Measurements from ENCODE around the gene FANK1. TPM values are rescaled to one million over a fixed set of nuclear protein-coding genes. Genes with fewer than 3 reads are reported as not detected.

Gene FANK1
- polyA plus RNA-seq, 1 of the 3 experiments (the other 2 are of a cell fraction): 12.3 TPM

DNA sequence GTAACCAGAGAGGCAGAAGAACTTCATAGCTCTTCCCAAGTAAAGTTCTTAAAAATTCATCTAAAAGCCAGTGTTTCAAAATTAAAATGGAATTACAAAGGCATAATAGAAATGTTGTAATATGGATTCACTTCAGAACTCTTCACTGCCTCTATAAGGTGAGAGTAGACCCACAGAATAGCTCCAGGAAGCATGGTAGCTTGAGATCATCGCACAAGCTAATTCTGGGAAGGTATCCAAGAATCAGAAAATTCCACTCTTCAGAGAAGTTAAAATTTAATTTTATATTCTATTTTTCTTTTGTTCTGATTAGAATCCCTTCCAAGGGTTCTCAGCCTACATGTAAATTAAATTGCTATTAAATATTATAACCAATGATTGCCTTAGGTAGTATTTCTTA lies 13.8 kb upstream of the FANK1 start:
- Histone ChIP-seq H3K79me2 (ENCODE audit: insufficient read depth) (peaks cover 11% of the 10 kb centered on the region), H3K27ac (ENCODE audit: low read depth in 2 of 2, low read length in 1 of 2) (no peak overlapping the region; a peak in 1 of 4 replicates), H3F3A (replicated peaks; ENCODE audit: insufficient read depth) (peaks cover 26% of the 10 kb centered on the region), H4K20me1 (ENCODE audit: insufficient read depth) (no peaks in the 10 kb centered on the region), H3K9ac (no peak overlapping the region), H3K4me3 (ENCODE audit: low read depth in 2 of 2, low read length in 1 of 2) (no peak overlapping the region), H3K4me2 (no peak overlapping the region), H3K36me3 (replicated peaks in 1 of 2; ENCODE audit: control insufficient read depth in 1 of 2, insufficient read depth in 2 of 2, low read length in 1 of 2) (peaks cover 12 to 25% of the 10 kb centered on the region in 2 experiments), H3K9me3 (no peaks in the 10 kb centered on the region), H3K4me1 (ENCODE audit: control insufficient read depth in 1 of 2, insufficient read depth in 2 of 2, low read depth in 1 of 2, low read length in 1 of 2) (0 out of 4 replicates have a peak, but pooled peaks cover 0 to 5% of the 10 kb centered on the region in 2 experiments), H3K9me2 (no peaks in the 10 kb centered on the region), H2AFZ (ENCODE audit: low read depth) (no peak overlapping the region), H3K27me3 (ENCODE audit: insufficient read depth) (no peaks in the 10 kb centered on the region)
- no peak for TF ChIP-seq CHD2 (IDR thresholded peaks at IDR 0.05; ENCODE audit: low read length, partially characterized antibody)
- TF ChIP-seq, protein P1, sequence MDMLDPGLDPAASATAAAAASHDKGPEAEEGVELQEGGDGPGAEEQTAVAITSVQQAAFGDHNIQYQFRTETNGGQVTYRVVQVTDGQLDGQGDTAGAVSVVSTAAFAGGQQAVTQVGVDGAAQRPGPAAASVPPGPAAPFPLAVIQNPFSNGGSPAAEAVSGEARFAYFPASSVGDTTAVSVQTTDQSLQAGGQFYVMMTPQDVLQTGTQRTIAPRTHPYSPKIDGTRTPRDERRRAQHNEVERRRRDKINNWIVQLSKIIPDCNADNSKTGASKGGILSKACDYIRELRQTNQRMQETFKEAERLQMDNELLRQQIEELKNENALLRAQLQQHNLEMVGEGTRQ (IDR thresholded peaks at IDR 0.05; ENCODE audit: borderline replicate concordance, low read depth, low read length): no peak
- TF ChIP-seq NFIC (IDR thresholded peaks at IDR 0.05; ENCODE audit: borderline replicate concordance): no peak
- TF ChIP-seq, protein P2, sequence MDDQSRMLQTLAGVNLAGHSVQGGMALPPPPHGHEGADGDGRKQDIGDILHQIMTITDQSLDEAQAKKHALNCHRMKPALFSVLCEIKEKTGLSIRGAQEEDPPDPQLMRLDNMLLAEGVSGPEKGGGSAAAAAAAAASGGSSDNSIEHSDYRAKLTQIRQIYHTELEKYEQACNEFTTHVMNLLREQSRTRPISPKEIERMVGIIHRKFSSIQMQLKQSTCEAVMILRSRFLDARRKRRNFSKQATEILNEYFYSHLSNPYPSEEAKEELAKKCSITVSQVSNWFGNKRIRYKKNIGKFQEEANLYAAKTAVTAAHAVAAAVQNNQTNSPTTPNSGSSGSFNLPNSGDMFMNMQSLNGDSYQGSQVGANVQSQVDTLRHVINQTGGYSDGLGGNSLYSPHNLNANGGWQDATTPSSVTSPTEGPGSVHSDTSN (IDR thresholded peaks at IDR 0.05): no peak
- TF ChIP-seq TEAD4 (IDR thresholded peaks at IDR 0.05; ENCODE audit: borderline replicate concordance, insufficient read depth): no peak
- TF ChIP-seq POLR2AphosphoS5 (IDR thresholded peaks at IDR 0.05; ENCODE audit: low read depth, low read length): no peak
- TF ChIP-seq EP300 (IDR thresholded peaks at IDR 0.05; ENCODE audit: borderline replicate concordance in 1 of 2, low read depth in 1 of 2, low read length in 1 of 2): no peak
- TF ChIP-seq, protein P3, sequence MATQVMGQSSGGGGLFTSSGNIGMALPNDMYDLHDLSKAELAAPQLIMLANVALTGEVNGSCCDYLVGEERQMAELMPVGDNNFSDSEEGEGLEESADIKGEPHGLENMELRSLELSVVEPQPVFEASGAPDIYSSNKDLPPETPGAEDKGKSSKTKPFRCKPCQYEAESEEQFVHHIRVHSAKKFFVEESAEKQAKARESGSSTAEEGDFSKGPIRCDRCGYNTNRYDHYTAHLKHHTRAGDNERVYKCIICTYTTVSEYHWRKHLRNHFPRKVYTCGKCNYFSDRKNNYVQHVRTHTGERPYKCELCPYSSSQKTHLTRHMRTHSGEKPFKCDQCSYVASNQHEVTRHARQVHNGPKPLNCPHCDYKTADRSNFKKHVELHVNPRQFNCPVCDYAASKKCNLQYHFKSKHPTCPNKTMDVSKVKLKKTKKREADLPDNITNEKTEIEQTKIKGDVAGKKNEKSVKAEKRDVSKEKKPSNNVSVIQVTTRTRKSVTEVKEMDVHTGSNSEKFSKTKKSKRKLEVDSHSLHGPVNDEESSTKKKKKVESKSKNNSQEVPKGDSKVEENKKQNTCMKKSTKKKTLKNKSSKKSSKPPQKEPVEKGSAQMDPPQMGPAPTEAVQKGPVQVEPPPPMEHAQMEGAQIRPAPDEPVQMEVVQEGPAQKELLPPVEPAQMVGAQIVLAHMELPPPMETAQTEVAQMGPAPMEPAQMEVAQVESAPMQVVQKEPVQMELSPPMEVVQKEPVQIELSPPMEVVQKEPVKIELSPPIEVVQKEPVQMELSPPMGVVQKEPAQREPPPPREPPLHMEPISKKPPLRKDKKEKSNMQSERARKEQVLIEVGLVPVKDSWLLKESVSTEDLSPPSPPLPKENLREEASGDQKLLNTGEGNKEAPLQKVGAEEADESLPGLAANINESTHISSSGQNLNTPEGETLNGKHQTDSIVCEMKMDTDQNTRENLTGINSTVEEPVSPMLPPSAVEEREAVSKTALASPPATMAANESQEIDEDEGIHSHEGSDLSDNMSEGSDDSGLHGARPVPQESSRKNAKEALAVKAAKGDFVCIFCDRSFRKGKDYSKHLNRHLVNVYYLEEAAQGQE (IDR thresholded peaks at IDR 0.05; ENCODE audit: low read depth, low read length): no peak
- no peak for TF ChIP-seq JUND (IDR thresholded peaks at IDR 0.05)
- TF ChIP-seq RCOR1 (IDR thresholded peaks at IDR 0.05; ENCODE audit: low read length): no peak
- no peak for DNase-seq
- CTCF ChIA-PET: interaction anchor here (1.0 to 3.5 kb wide), 3 partner anchors 13 to 504 kb away, joined by 4 to 19 read pairs (median 8); no protein-coding TSS in a partner anchor
- WGBS (ENCODE audit: low lambda C conversion rate): 74% methylated on average over 1 of the region's 1 CpG
- POLR2A ChIA-PET: no interaction called here

DNA sequence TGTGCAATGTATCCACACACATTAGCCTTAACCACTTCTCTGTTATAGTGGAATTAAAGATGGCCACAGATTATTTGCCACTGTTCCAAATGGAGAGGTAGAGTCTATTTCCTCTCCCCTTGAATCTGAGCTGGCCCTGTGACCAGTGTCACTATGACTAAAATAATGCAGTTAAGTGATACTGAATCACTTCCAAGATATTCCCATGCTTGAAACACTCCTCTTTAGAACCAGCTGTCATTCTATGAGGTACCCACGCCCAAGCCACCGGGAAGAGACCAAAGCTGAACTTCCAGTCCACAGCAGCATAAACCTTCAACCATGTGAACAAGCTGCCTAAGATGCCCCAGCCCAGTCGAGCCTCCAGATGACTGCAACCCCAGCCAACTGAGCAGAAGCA lies 13.2 kb upstream of the FANK1 start:
- ChIA-PET POLR2A (no interaction called here), CTCF (interaction anchor here (1.6 to 3.5 kb wide), 2 partner anchors 14 to 52 kb away, joined by 8 to 19 read pairs; no protein-coding TSS in a partner anchor)
- WGBS (ENCODE audit: low lambda C conversion rate): 100% methylated on average over 3 of the region's 3 CpGs
- TF ChIP-seq, protein P3 (IDR thresholded peaks at IDR 0.05; ENCODE audit: low read depth, low read length): no peak
- no peak for TF ChIP-seq NFIC (IDR thresholded peaks at IDR 0.05; ENCODE audit: borderline replicate concordance)
- no peak for TF ChIP-seq FOSL2 (IDR thresholded peaks at IDR 0.05; ENCODE audit: borderline replicate concordance, low read depth)
- no peak for TF ChIP-seq ELF1 (IDR thresholded peaks at IDR 0.05)
- TF ChIP-seq TAF1 (IDR thresholded peaks at IDR 0.05; ENCODE audit: borderline replicate concordance, low read depth, low read length): no peak
- no peak for TF ChIP-seq YY1 (IDR thresholded peaks at IDR 0.05; ENCODE audit: low read depth)
- no peak for TF ChIP-seq SMC3 (IDR thresholded peaks at IDR 0.05; ENCODE audit: low read depth, low read length)
- no peak for TF ChIP-seq GABPA (IDR thresholded peaks at IDR 0.05; ENCODE audit: low read depth)

More for the DNA sequence above, 13.2 kb upstream of the FANK1 start:
- peaks cover 26% of the 10 kb centered on the region for H3F3A ChIP-seq (replicated peaks; ENCODE audit: insufficient read depth)
- H3K9me2 ChIP-seq: no peaks in the 10 kb centered on the region
- no peak overlapping the region for H2AFZ ChIP-seq (ENCODE audit: low read depth)
- H4K20me1 ChIP-seq (ENCODE audit: insufficient read depth): no peaks in the 10 kb centered on the region
- no peak overlapping the region for H3K27ac ChIP-seq (ENCODE audit: low read depth in 2 of 2, low read length in 1 of 2)
- H3K9ac ChIP-seq: no peak overlapping the region
- H3K9me3 ChIP-seq: no peaks in the 10 kb centered on the region
- no peak for DNase-seq
- H3K4me2 ChIP-seq: no peak overlapping the region
- no peak overlapping the region for H3K4me3 ChIP-seq (ENCODE audit: low read depth in 2 of 2, low read length in 1 of 2)
- 0 out of 4 replicates have a peak, but pooled peaks cover 0 to 5% of the 10 kb centered on the region in 2 experiments for H3K4me1 ChIP-seq (ENCODE audit: control insufficient read depth in 1 of 2, insufficient read depth in 2 of 2, low read depth in 1 of 2, low read length in 1 of 2)
- peaks cover 10% of the 10 kb centered on the region for H3K79me2 ChIP-seq (ENCODE audit: insufficient read depth)
- H3K27me3 ChIP-seq (ENCODE audit: insufficient read depth): no peaks in the 10 kb centered on the region
- H3K36me3 ChIP-seq (replicated peaks in 1 of 2; ENCODE audit: control insufficient read depth in 1 of 2, insufficient read depth in 2 of 2, low read length in 1 of 2): peaks cover 7 to 19% of the 10 kb centered on the region in 2 experiments

All from SK-N-SH (cell line).